Non-pigmented ciliary epithelial cell (primary cell): ENCODE measurements around the gene CETP.
A peak's percentile ranks its signal among the peaks of the same experiment; 100 is the strongest.

ENCODE experiments used
- DNase-seq: peaks from one replicate; pipeline ENCODE4 v3.0.0-alpha.2; 2010; ENCODE audit warnings: low read depth

Gene CETP, protein sequence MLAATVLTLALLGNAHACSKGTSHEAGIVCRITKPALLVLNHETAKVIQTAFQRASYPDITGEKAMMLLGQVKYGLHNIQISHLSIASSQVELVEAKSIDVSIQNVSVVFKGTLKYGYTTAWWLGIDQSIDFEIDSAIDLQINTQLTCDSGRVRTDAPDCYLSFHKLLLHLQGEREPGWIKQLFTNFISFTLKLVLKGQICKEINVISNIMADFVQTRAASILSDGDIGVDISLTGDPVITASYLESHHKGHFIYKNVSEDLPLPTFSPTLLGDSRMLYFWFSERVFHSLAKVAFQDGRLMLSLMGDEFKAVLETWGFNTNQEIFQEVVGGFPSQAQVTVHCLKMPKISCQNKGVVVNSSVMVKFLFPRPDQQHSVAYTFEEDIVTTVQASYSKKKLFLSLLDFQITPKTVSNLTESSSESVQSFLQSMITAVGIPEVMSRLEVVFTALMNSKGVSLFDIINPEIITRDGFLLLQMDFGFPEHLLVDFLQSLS

DNA sequence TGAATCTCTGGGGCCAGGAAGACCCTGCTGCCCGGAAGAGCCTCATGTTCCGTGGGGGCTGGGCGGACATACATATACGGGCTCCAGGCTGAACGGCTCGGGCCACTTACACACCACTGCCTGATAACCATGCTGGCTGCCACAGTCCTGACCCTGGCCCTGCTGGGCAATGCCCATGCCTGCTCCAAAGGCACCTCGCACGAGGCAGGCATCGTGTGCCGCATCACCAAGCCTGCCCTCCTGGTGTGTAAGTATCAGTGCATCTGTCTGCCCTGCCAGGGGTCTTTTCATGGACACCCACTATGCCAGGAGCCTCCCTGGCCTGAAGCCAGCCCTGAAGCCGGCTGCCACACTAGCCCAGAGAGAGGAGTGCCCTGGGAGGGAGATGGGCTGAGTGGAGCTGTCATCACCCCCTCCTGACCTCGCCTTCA lies at the start of gene CETP:
TSS of gene CETP (plus strand) at position 100 of the 431 bp plus-strand sequence. CDS start at position 130, 30 bp downstream.
- no peak for DNase-seq

DNA sequence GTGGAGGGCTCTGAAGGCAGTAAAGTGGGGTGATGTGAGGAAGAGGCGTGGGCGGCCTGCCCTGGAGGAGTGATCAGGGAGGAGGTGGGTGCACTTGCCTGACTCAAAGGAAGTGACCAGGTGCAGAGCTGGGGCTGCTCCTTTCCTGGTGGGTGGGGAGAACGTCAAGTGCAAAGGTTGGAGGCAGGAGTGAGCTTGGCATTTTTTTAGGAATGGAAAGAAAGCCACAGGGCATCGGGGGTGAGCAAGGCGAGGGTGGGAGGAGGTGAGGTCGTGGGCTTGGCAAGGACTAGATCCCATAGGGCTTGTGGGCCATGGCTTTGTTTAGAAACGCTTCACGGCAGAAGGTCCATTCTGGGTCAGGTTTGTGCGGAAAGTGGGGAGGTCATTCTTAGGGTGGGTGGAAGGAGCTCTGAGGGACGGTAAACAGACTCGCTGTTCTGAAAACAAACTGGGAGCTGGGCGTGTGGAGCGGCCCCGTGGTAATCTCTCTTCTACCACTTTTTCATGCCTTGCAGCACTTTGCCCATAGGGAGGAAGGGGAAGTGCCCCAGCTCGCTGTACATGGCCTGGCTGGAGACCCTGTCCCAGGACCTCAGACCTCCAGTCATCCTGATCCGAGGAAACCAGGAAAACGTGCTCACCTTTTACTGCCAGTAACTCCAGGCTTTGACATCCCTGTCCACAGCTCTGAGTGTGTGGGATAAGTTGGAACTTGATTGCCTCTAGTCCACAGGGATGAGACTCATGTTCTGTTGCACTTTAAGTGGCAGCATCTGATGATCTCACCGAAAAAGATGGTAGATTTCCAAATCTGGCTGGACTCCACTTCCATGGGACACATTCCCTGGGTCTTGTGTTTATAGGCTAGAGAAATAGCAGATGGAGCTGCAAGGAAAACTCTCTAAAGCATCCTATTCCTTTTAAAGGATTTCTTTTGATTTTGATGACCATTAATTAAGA lies 48.7 kb upstream of the CETP start:
- DNase-seq, result no peak

DNA sequence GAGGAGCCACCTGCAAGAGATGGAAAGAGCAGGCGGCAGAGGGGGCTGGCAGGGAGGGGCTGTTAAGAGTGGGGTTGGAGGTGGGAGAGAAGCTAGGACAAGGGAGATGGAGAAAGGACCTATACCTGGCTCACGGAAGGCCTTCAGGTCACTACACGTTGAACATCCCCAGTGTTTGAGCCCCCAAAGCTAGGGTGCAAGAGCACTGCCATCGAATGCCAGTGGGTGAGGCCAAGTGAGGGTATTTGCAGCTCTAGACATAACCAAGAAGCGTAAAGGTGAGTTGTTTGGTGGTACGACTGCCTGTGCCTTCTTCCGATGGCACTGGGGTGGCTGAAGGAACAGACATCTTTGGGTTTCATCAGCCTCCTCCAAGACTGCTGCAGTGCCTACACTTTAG lies 46.9 kb upstream of the CETP start:
- no peak for DNase-seq

DNA sequence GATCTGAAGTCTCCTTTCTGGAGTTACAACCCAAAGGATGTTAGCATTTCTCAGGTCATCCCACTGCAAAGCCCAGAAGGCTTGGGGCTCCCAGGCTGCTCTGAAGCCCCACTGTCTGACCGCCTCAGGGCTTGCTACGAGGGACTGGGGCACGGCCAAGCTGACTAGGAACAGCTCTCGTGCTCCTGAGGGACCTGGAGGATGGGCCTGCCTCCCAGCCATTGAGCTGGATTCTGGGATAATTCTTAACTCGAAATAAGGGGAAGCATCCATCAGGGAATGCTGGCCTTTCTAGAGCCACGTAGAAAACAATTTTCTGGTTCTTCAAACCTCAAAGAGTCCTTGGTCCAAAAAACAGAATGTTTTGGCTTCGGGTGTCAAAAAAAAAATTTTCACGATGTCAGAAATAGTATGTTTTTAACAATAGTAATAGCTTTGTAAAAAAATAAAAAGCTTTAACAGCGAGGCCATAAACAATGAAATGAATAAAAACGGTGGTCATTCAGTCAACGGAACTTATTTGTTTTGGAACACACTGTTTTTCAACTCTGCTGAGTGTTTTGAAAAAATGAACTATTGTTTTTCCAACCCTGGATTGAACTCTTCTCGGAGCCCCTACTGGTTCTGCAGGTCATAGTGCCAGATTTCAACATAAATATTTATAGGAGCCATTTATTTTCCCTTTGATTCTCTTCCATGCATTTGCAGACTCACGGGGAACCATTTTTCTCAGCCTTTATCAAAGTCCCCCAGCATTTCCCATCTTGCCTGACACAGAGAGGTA lies 46.2 kb upstream of the CETP start:
- no peak for DNase-seq

DNA sequence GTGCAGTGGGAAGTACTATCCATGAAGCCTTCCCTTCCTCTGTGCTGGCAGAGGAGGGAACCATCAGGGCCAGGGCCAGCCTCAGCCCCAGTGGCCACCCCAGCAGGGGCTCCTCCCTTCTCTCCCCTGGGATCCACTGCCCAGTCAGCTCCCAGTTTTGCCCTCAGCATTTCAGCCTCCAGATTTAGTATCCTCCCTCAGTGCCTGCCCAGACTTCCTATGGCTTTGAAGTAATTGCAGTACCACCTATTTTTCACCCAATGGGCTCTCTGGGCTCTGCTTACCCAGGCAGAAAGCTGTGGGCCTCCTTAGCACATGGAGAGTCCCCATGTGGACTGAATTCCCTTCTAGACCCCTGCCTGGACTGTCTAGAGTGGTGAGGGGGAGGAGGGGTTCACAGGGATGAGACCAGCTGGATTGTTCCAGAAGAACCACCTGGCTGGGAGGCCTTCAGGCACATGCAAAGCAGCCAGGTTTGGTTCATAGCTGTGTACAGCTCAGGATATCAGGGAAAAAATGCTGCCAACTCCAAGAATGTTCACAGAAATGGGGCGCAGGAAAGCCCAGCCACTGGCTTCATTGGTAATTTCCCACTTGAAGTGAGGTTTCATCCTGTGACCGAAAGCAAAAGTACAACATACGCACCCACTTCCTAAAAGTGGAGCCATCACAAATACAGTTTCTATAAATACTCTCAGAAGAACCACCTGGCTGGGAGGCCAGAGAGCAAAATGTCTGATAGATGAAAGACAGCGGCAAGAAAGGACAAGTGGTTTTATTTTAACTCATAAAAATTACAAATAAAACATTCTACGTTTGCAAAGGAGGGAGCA lies 45.0 kb upstream of the CETP start:
- DNase-seq, result no peak

DNA sequence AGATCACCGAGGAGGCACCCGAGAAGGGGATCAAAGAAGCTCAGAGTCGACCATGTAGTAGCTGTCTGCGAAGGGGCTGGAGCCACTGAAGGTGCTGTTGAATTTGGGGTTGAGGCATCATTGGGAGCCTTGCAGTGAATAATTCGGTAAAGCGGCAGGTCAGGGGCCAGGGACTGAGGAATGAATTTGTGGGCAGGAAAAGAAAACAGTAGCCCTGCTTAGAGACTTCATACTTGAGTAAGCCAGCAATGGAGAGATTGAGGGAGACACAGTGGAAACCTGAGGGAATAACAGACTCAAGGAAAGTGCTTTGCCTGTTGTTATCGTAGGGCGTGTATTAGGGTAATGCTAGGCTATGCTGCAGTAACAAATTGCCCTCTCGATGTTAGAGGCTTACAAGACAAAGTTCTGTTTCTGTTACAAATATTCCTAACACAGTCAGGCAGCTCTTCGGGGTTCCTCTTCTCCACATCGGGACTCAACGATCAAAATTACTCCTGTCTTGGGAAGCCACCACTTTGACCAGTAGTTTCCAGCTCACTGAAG lies 43.2 kb upstream of the CETP start:
- DNase-seq, result no peak

DNA sequence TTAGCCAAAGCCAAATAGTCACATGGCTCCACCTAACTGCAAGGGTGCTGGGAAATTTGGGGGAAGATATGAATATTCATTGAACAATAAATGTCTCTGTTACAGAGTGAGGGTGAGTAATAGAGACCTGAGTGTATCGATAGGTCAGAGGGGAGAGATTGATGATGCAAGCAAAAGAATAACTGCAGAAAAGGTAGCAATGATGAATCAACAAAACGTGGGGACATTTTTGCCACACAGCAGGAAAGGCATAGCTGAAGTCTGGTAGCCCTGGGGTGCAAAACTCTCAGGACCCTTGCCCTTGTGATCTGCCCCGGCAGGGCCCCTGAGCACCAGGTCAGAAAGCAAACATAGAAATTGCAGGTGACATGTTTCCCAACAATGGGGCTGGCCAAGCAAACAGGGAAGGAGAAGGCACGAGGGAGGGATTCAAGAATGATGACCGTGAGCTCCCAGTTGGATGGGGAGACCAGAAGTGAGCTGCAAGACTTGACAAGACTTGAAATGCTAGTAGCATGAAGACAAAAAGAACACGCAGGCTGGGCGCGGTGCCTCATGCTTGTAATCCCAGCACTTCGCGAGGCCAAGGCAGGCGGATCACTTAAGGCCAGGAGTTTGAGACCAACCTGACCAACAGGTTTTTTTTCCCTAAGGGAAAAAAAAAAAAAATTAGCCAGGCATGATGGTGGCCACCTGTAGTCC lies 42.5 kb upstream of the CETP start:
- no peak for DNase-seq

DNA sequence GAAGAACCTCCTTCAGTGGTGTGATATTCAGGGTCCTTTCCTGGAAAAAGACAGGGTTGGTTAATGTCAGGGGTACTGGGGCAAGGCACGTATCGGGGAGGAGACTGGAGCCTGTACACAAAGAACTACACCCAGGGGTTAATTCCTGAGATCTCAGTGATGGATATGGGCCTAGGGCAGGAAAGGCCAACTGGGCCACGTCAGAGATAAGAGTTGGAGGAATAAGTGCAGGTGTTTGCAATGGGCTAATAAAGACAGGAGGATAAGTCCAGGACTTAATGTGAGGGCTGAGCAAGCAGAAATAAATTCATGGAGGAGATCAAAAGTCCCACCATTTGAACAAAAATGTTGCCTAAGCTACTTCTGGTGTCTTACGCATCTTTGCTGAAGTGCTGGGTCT lies 40.2 kb upstream of the CETP start:
- DNase-seq, result no peak

DNA sequence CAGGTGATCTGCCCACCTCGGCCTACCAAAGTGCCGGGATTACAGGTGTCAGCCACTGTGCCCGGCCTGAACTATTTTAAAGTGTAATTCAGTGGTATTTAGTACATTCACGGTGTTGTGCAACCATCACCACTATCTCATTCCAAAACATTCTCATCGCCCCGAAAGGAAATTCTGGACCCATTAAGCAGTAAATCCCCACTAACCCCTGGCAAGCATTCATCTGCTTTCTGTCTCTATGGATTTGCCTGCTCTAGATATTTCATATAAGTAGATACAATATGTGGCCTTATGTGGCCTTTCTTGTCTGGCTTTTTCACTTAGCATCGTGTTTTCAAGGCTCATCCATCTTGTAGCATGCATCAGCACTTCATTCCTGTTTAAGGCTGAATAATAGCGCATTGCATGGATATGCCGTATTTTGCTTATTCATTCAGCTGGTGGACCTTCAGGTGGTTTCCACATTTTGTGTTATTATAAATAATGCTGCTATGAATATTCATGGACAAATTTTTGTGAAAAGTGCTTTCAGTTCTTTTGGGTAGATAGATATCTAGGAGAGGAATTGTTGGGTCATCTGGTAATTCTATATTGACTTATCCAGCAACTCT lies 38.2 kb upstream of the CETP start:
- no peak for DNase-seq

DNA sequence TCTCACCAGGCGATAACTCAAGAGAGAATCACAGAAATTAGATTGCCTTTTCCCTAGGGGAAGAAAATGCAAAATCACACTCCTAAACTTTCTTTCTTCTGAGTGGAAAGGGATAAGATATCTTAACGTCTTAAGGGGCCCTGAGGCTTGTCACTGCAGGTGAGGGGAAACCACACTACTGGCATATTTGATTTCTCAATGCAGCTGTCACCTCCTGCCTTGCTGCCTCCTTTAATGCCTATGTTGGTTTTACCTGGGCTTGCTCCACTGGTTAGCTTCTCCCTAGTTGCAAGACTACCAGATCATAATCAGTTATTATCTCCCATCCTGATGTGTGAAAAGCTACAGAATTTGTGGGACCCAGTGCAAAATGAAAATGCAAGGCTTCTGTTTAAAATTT lies 34.3 kb upstream of the CETP start:
- DNase-seq, result no peak

DNA sequence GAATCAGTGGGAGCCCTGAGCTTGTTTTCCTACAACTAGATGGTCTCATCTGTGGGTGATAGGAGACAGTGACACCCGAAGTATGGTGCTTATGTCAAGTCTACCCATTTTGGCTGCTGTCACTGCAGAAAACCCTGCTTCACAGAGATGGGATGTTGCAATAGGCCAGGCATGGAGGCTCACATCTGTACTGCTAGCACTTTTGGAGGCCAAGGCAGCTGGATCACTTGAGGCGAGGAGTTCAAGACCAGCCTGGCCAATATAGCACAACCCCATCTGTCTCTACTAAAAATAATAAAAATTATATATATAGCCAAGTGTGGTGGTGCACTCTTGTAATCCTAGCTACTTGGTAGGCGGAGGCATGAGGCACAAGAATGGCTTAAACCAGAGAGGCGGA lies 32.1 kb upstream of the CETP start:
- no peak for DNase-seq

DNA sequence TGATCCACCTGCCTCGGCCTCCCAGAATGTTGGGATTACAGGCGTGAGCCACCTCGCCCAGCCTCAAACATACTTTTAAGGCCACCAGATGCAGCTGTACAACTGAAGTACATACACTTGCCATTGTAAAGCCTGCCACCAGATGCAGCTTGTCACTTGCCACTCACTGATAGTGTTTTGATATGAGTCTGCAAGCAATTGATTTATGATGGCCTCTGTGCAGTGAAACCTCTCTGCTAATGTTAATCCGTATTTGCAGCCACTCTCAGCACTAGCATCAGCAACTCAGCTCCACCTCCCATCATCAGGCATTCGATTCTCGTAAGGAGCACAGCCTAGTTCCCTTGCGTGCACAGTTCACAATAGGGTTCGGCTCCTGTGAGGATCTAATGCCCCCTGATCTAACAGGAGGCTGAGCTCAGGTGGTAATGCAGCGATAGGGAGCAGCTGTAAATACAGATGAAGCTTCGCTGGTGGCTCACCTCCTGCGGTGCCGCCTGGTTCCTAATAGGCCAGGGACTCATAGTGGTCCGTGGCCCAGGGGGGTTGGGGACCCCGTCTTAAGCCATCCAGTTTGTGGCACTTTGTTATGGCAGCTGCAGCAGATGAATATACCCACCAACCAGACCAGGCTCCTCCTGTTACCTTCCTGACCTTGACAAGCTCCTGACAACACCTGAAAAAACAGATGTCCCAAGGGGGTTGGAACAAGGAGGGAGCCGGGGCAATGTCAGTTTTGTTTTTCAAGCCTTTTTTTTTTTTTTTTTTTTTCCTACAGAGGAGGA lies 31.1 kb upstream of the CETP start:
- no peak for DNase-seq

DNA sequence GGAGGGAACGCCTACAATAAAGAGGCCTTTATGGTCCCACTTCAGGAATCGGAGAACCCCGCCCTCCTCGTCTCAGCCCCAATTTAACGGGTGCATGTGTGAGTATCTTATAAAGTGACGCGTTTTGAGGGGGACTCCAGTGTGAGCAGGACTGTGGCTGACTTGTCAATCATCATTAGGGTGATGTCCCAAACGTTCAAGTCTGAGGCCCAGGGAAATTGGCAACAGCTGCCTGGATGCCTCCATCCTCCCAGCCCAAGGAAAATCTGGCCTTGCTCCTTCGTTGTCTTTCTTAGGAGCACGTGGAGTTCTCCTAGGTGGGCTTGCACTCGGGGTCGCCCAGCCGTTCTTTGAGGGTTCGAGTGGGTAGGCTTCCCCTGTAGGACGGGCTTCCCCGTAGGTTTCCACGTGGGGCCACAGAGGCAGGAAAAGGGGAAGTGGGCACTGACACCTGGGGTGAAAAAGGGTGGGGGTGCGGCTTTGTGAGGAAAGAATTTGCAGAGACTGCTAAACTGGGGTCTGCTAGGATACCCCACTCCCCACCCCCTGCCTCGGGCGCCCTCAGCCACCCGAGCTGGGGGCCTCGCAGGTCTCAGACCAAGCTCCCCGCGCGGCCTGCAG lies 30.4 kb upstream of the CETP start:
- DNase-seq, result no peak

DNA sequence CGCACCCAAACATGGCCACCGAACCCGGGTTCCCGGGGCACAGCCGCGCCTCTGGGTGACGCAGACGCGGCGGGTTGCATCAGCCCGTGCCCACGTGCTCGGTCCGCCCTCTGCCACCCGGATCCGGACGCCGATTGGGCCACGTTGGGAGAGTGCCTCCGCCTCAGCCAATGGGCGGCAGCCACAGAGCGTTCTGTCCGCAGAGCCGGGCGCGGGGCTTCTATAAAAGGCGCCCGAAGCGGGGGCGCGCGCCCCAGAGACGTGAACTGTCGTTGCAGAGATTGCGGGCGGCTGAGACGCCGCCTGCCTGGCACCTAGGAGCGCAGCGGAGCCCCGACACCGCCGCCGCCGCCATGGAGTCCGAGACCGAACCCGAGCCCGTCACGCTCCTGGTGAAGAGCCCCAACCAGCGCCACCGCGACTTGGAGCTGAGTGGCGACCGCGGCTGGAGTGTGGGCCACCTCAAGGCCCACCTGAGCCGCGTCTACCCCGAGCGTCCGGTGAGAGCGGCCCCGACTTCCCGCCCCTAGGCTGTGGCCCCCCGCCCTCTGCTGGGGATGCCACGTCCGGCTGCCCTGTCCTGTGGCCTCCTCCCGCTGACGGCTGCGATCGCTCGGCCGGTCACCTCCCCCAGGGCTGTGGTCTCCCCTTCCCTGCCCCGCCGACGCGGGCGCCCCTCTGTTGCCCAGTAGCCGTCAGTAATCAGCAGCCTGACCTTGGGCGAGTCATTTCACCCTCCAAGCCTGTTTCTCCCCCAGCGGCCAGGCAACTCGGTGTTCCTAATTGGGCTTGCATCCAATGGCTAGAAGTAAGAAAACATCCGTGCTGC lies 29.6 kb upstream of the CETP start, which contains the start of gene HERPUD1:
TSS of gene HERPUD1 (plus strand) at position 251 of the 829 bp plus-strand sequence. CDS start at position 354, 103 bp downstream.
- DNase-seq, result peak; percentile 80

DNA sequence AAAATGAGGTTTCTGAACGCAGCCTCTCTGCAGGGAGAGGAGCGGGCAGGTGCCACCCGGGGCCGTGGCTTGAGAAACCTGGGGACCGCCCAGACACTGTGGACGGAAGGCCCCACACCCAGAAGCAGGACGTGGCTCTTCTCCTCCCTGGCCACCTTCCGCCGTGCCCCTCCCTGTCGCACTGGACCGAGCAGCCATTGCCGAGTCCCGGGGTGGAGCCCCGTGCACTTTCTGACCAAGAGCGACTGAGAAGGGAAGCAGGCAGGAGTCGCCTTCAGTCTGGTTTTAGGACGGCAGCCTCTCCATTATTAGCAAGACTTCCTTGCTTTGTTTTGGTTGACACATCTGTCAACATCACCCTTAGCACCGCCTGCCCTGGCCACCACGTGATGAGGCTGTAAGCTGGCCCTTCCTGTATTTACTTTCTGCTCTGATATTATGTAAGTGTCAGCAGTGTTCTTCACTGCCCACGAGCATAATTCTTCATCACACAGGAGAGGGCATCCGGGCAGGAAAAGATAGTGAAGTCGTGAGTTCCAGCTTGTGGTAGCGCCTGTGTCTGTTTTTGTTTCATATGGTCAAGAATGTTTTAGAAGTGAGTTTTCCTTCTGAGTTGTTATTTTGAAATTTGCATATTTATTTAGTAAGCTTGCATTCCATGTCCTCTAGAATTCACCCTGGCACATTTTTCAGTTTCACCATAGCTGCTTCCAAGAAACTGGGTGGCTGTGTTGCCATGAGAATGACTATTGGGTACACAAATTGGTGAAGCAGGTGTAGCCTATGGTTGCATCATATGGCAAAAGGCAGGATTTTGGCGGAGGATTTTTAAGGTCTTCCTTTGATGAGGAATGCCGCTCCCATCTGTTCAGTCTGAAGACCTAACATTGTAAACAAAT lies 28.8 kb upstream of the CETP start:
- DNase-seq, result no peak
